Omental fat pad (tissue), 4 donors: Measurements from ENCODE around the gene SLC7A6OS. TPM values are rescaled to one million over a fixed set of nuclear protein-coding genes. Genes with fewer than 3 reads are reported as not detected.

ENCODE experiments used
- ATAC-seq: fragments of 150-250 bp; one replicate; pipeline ENCODE4 v1.9.1; 2016; ENCODE audit warnings: mild to moderate bottlenecking, moderate library complexity; ENCODE audit not compliant: low FRiP score
- DNase-seq: peaks from one replicate; pipeline ENCODE4 v3.0.0-alpha.2; 2019; ENCODE audit warnings: low spot score
- CTCF ChIP-seq, 3 donors: fragments of 450-650 bp; IDR thresholded peaks; one replicate each; pipeline ENCODE4 v1.5.1; 2016 to 2017; ENCODE audit warnings: antibody characterized with exemption in 3 of 3, mild to moderate bottlenecking in 3 of 3, moderate library complexity in 2 of 3
- total RNA-seq, 4 donors: library from RNA; depleted of rRNA; stranded (reverse); fragments of >200 nt; gene quantifications; one replicate each; pipeline ENCODE4 v1.1.0, GENCODE V29; 2016

The SLC7A6OS gene
- total RNA-seq: 10 to 100 TPM in 3 of 4 donors, 1 to 10 TPM in 1; 7.2 to 19.7 (median 14.7) TPM

GRCh38 chr16:68310774-68311511 is at the start of gene SLC7A6OS, which contains the start of gene PRMT7:
SLC7A6OS (minus strand) TSS chr16:68310946; CDS start chr16:68310926, 20 bp downstream.
PRMT7 (plus strand) TSS chr16:68311019; CDS start chr16:68315980, 4,961 bp downstream.
- TF ChIP-seq CTCF (IDR thresholded peaks at IDR 0.05): no peak
- peak; percentile 100 for ATAC-seq
- peak; percentile 64 for DNase-seq

GRCh38 chr16:68359398-68360191 is 48.8 kb upstream of the SLC7A6OS start:
- no peak for TF ChIP-seq CTCF (IDR thresholded peaks at IDR 0.05)
- DNase-seq (no peak), ATAC-seq (no peak)

GRCh38 chr16:68358951-68359350 is 48.2 kb upstream of the SLC7A6OS start:
- no peak for TF ChIP-seq CTCF (IDR thresholded peaks at IDR 0.05)
- ATAC-seq (no peak), DNase-seq (no peak)

- no peak for ATAC-seq
- no peak for DNase-seq
These were observed 47.2 kb upstream of the SLC7A6OS start for GRCh38 chr16:68357923-68358322.

GRCh38 chr16:68357521-68357922 is 46.8 kb upstream of the SLC7A6OS start:
- ATAC-seq (no peak), DNase-seq (no peak)
- no peak for TF ChIP-seq CTCF (IDR thresholded peaks at IDR 0.05)

More at GRCh38 chr16:68357923-68358322, 47.2 kb upstream of the SLC7A6OS start:
- no peak for TF ChIP-seq CTCF (IDR thresholded peaks at IDR 0.05)

GRCh38 chr16:68356919-68357286 is 46.2 kb upstream of the SLC7A6OS start:
- no peak for DNase-seq
- ATAC-seq: no peak
- no peak for TF ChIP-seq CTCF (IDR thresholded peaks at IDR 0.05)
